H9 (cell line): Measurements from ENCODE around the gene ATP6V0B. TPM values are rescaled to one million over a fixed set of nuclear protein-coding genes. Genes with fewer than 3 reads are reported as not detected.

Experiments
- DNase-seq: peaks from one replicate; pipeline ENCODE4 v3.0.0-alpha.2; 2017
- H2AFZ ChIP-seq: one replicate; pipeline ENCODE4 v1.6.1; 2013; ENCODE audit warnings: mild to moderate bottlenecking, low read length, control low read depth, moderate library complexity
- H2AK5ac ChIP-seq: 2 replicates; pipeline ENCODE4 v1.6.1; 2013; ENCODE audit warnings: low read length, control low read depth, mixed read lengths; ENCODE audit not compliant: insufficient read length
- H2BK120ac ChIP-seq: one replicate; pipeline ENCODE4 v1.6.1; 2013; ENCODE audit warnings: low read depth, mild to moderate bottlenecking, low read length, control low read depth, inconsistent platforms; ENCODE audit not compliant: poor library complexity, severe bottlenecking
- H2BK12ac ChIP-seq: 2 replicates; pipeline ENCODE4 v1.6.1; 2013; ENCODE audit warnings: low read length, control low read depth, mixed read lengths, low read depth; ENCODE audit not compliant: insufficient read length
- H2BK15ac ChIP-seq: 2 replicates; pipeline ENCODE4 v1.6.1; 2013; ENCODE audit warnings: low read depth, low read length, control low read depth
- H2BK20ac ChIP-seq: one replicate; pipeline ENCODE4 v1.6.1; 2013; ENCODE audit warnings: low read depth, mild to moderate bottlenecking, low read length, control low read depth, inconsistent platforms; ENCODE audit not compliant: poor library complexity, severe bottlenecking
- H2BK5ac ChIP-seq: 2 replicates; pipeline ENCODE4 v1.6.1; 2013; ENCODE audit warnings: low read length, control low read depth, mixed read lengths; ENCODE audit not compliant: insufficient read length
- H3K14ac ChIP-seq: 2 replicates; pipeline ENCODE4 v1.6.1; 2013; ENCODE audit warnings: low read length, control low read depth; ENCODE audit not compliant: insufficient read depth
- H3K18ac ChIP-seq: 2 replicates; pipeline ENCODE4 v1.6.1; 2013; ENCODE audit warnings: low read depth, mild to moderate bottlenecking, mixed read lengths, low read length, control low read depth; ENCODE audit not compliant: insufficient read length
- H3K23ac ChIP-seq: 2 replicates; pipeline ENCODE4 v1.6.1; 2013; ENCODE audit warnings: low read length, control low read depth, mixed read lengths, low read depth; ENCODE audit not compliant: insufficient read length
- H3K23me2 ChIP-seq: 2 replicates; pipeline ENCODE4 v1.6.1; 2013; ENCODE audit warnings: low read depth, mild to moderate bottlenecking, mixed read lengths, low read length, control low read depth; ENCODE audit not compliant: insufficient read length, poor library complexity, severe bottlenecking
- H3K27ac ChIP-seq: 2 replicates; pipeline ENCODE4 v1.5.1; 2013; ENCODE audit warnings: low read length, control low read depth, mixed read lengths, low read depth; ENCODE audit not compliant: insufficient read length
- H3K27me3 ChIP-seq: 2 replicates; pipeline ENCODE4 v1.6.1; 2013; ENCODE audit warnings: low read length, control low read depth, inconsistent platforms; ENCODE audit not compliant: insufficient read depth
- H3K4ac ChIP-seq: 2 replicates; pipeline ENCODE4 v1.6.1; 2013; ENCODE audit warnings: low read depth, mild to moderate bottlenecking, control low read depth, inconsistent platforms, low read length, moderate library complexity
- H3K4me1 ChIP-seq: 2 replicates; pipeline ENCODE4 v1.6.1; 2013; ENCODE audit warnings: low read length, control low read depth, inconsistent platforms; ENCODE audit not compliant: insufficient read depth
- H3K4me2 ChIP-seq: 2 replicates; pipeline ENCODE4 v1.6.1; 2013; ENCODE audit warnings: low read length, control low read depth, mixed read lengths; ENCODE audit not compliant: insufficient read length, insufficient read depth
- H3K56ac ChIP-seq: 2 replicates; pipeline ENCODE4 v1.6.1; 2013; ENCODE audit warnings: low read depth, mild to moderate bottlenecking, mixed read lengths, low read length, control low read depth; ENCODE audit not compliant: insufficient read length
- H3K79me1 ChIP-seq: 2 replicates; pipeline ENCODE4 v1.6.1; 2013; ENCODE audit warnings: low read depth, mild to moderate bottlenecking, moderate library complexity, low read length, control low read depth, inconsistent platforms; ENCODE audit not compliant: insufficient read depth, poor library complexity, severe bottlenecking
- H3K79me2 ChIP-seq: 2 replicates; pipeline ENCODE4 v1.6.1; 2013; ENCODE audit warnings: low read length, control low read depth, inconsistent platforms; ENCODE audit not compliant: insufficient read depth
- H3K9ac ChIP-seq: 2 replicates; pipeline ENCODE4 v1.6.1; 2013; ENCODE audit warnings: low read length, control low read depth, mixed read lengths; ENCODE audit not compliant: insufficient read length; ENCODE audit errors: extremely low read depth
- H3K9me3 ChIP-seq: one replicate; pipeline ENCODE4 v1.6.1; 2013; ENCODE audit warnings: low read depth, low read length, inconsistent platforms; ENCODE audit not compliant: control insufficient read depth
- H3T11ph ChIP-seq: one replicate; pipeline ENCODE4 v1.6.1; 2013; ENCODE audit warnings: mild to moderate bottlenecking, low read length, control low read depth, inconsistent platforms
- H4K20me1 ChIP-seq: one replicate; pipeline ENCODE4 v1.6.1; 2013; ENCODE audit not compliant: control insufficient read depth, insufficient read length, insufficient read depth
- H4K5ac ChIP-seq: 2 replicates; pipeline ENCODE4 v1.6.1; 2013; ENCODE audit warnings: low read depth, mild to moderate bottlenecking, mixed read lengths, low read length, control low read depth; ENCODE audit not compliant: insufficient read length
- H4K8ac ChIP-seq: replicated peaks from 2 replicates; pipeline ENCODE4 v1.6.1; 2013; ENCODE audit warnings: low read length, control low read depth, mixed read lengths, low read depth; ENCODE audit not compliant: insufficient read length
- H4K91ac ChIP-seq: 2 replicates; pipeline ENCODE4 v1.6.1; 2013; ENCODE audit warnings: low read depth, mild to moderate bottlenecking, moderate library complexity, mixed read lengths, low read length, control low read depth; ENCODE audit not compliant: insufficient read length
- H3K27ac Mint-ChIP-seq, 3 experiments: 2 replicates in 2 of 3; 3 replicates in 1 of 3; pipeline ENCODE4 v1.8.0; 2020 to 2021; ENCODE audit warnings: mixed read lengths in 3 of 3, mild to moderate bottlenecking in 1 of 3, moderate library complexity in 1 of 3
- H3K27me3 Mint-ChIP-seq: 2 replicates; pipeline ENCODE4 v1.8.0; 2021; ENCODE audit warnings: low read depth, mild to moderate bottlenecking, moderate library complexity, mixed read lengths
- H3K36me3 Mint-ChIP-seq, 3 experiments: 2 replicates in 2 of 3; 3 replicates in 1 of 3; pipeline ENCODE4 v1.8.0; 2020 to 2021; ENCODE audit warnings: low read depth in 3 of 3, mixed read lengths in 3 of 3; ENCODE audit not compliant: insufficient read depth in 1 of 3
- H3K4me1 Mint-ChIP-seq, 2 experiments: 2 replicates each; pipeline ENCODE4 v1.8.0; 2020; ENCODE audit warnings: mixed read lengths in 2 of 2
- H3K4me3 Mint-ChIP-seq, 2 experiments: 2 replicates in 1 of 2; 3 replicates in 1 of 2; pipeline ENCODE4 v1.8.0; 2020 to 2021; ENCODE audit warnings: mild to moderate bottlenecking in 2 of 2, mixed read lengths in 2 of 2, moderate library complexity in 1 of 2
- H3K9me3 Mint-ChIP-seq, 2 experiments: 2 replicates in 1 of 2; 3 replicates in 1 of 2; pipeline ENCODE4 v1.8.0; 2020; ENCODE audit warnings: mild to moderate bottlenecking in 2 of 2, mixed read lengths in 2 of 2, moderate library complexity in 1 of 2
- whole genome bisulfite sequencing: extraction: QIAGEN DNeasy Blood & Tissue Kit; methylation state at CpG from one replicate; pipeline ENCODE4 v1.1.7; 2013; ENCODE audit warnings: missing lambda C conversion rate, low lambda C conversion rate, mixed read lengths; ENCODE audit not compliant: insufficient read length; ENCODE audit errors: extremely low coverage; 5-methylcytosine and 5-hydroxymethylcytosine counted together
- total RNA-seq: library from RNA; stranded (reverse); gene quantifications from 2 replicates; pipeline ENCODE4 v1.2.1, GENCODE V29; 2021
- TF ChIP-seq, protein P1 (sequence below): fragments of 200-600 bp; sonication (generic); conservative IDR thresholded peaks from 3 replicates; pipeline ENCODE4 v1.8.0; 2021; ENCODE audit warnings: antibody characterized with exemption, mild to moderate bottlenecking

The ATP6V0B gene
- total RNA-seq, 1 experiment from 2014 or later, result 131 TPM

DNA sequence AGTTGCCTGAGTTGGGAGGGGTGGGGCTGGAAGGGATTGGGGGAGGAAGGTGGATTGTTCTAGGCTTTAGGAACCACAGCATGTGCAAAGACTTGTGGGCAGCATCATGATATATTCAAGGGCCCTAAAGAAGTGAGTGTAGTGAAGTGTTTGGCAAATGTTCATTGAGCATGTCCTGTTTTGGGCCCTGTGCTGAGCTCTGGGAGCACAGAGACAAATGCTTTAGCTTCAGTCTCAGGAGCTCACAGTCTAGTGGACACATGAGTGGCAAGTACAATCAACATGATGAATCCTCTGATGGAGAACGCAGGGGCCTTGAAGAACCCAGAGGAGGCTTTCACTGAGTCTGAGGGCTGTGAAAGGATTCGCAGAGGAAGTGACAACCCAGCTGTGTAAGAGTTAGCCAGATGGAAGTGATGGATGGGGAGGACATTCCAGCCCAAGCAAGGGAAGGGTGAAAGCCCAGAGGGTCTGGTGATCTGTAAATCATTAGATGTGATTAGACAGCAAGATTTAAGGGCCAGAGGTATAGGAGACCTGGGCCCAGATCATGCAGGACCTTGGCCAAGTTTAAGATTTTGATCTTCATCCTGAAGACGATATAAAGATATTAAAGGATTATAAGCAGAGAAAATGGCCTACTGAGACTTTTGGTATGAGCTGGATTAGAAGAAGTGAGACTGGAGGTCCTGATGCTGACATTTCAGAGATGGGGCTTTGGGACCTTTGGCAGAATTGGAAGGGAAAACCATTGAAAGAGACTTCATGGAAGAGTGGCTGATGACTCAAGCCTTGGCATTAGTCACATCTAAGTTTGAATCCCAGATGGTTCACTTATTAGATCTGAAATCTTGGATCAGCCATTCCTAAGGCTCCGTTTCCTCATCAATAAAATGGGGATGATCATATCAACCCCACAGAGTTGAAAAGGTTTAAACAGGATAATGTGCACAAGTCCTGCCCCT is 23.5 kb upstream of the ATP6V0B start:
- Mint-ChIP-seq H3K4me3 (no peak overlapping the region), H3K9me3 (no peaks in the 10 kb centered on the region), H3K36me3 (peaks cover 0 to 9% (median 7%) of the 10 kb centered on the region in 3 experiments; a peak in 5 of 7 replicates), H3K27ac (no peak overlapping the region; a peak in 1 of 7 replicates), H3K4me1 (peaks cover 16 to 18% of the 10 kb centered on the region in 2 experiments), H3K27me3 (no peaks in the 10 kb centered on the region)
- Histone ChIP-seq H3K79me1 (no peaks in the 10 kb centered on the region), H4K8ac (no peak overlapping the region), H2AFZ (no peak overlapping the region), H2BK5ac (no peak overlapping the region), H3T11ph (no peak overlapping the region), H3K14ac (no peak overlapping the region), H3K23ac (no peak overlapping the region), H3K23me2 (peaks cover 10% of the 10 kb centered on the region), H3K56ac (no peak overlapping the region), H3K4me1 (no peaks in the 10 kb centered on the region), H2BK15ac (no peak overlapping the region), H3K4me2 (no peak overlapping the region), H3K9me3 (no peaks in the 10 kb centered on the region), H4K91ac (no peak overlapping the region), H3K27me3 (no peaks in the 10 kb centered on the region), H2BK12ac (no peak overlapping the region), H3K27ac (no peak overlapping the region), H3K18ac (no peak overlapping the region), H2AK5ac (no peak overlapping the region), H4K20me1 (no peaks in the 10 kb centered on the region), H3K79me2 (no peaks in the 10 kb centered on the region), H2BK20ac (no peak overlapping the region), H3K4ac (no peak overlapping the region), H2BK120ac (no peak overlapping the region), H4K5ac (no peak overlapping the region), H3K9ac (no peak overlapping the region)
- TF ChIP-seq, protein P1, sequence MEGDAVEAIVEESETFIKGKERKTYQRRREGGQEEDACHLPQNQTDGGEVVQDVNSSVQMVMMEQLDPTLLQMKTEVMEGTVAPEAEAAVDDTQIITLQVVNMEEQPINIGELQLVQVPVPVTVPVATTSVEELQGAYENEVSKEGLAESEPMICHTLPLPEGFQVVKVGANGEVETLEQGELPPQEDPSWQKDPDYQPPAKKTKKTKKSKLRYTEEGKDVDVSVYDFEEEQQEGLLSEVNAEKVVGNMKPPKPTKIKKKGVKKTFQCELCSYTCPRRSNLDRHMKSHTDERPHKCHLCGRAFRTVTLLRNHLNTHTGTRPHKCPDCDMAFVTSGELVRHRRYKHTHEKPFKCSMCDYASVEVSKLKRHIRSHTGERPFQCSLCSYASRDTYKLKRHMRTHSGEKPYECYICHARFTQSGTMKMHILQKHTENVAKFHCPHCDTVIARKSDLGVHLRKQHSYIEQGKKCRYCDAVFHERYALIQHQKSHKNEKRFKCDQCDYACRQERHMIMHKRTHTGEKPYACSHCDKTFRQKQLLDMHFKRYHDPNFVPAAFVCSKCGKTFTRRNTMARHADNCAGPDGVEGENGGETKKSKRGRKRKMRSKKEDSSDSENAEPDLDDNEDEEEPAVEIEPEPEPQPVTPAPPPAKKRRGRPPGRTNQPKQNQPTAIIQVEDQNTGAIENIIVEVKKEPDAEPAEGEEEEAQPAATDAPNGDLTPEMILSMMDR, result no peak
- no CpG with 5 or more reads among the region's 4 CpGs for WGBS
- no peak for DNase-seq
